Liver (tissue), 9 donors: ENCODE data around the gene BACH1. TPM values are rescaled to one million over a fixed set of nuclear protein-coding genes. Genes with fewer than 3 reads are reported as not detected.

Experiments used
- DNase-seq: peaks from one replicate; pipeline ENCODE4 v3.0.0-alpha.2; 2017; ENCODE audit warnings: low spot score
- H3K27ac ChIP-seq, 2 donors: one replicate each; pipeline ENCODE4 v1.7.0; 2013; ENCODE audit warnings: inconsistent platforms in 2 of 2, low read length in 2 of 2, control low read depth in 1 of 2, low read depth in 1 of 2, mild to moderate bottlenecking in 1 of 2
- H3K27me3 ChIP-seq, 4 donors: one replicate each; pipeline versions ENCODE4 v1.6.1 to v1.7.0; 2013; ENCODE audit warnings: low read length in 3 of 4, inconsistent platforms in 1 of 4, mild to moderate bottlenecking in 1 of 4, moderate library complexity in 1 of 4; ENCODE audit not compliant: control insufficient read depth in 4 of 4, insufficient read depth in 4 of 4
- H3K36me3 ChIP-seq, 4 donors: one replicate each; pipeline versions ENCODE4 v1.6.1 to v1.7.0; 2013; ENCODE audit warnings: low read length in 3 of 4, mild to moderate bottlenecking in 3 of 4, low read depth in 1 of 4, moderate library complexity in 1 of 4; ENCODE audit not compliant: control insufficient read depth in 4 of 4, insufficient read depth in 3 of 4
- H3K4me1 ChIP-seq, 4 donors: one replicate each; pipeline versions ENCODE4 v1.6.1 to v1.7.0; 2013; ENCODE audit warnings: low read length in 3 of 4, mild to moderate bottlenecking in 3 of 4, moderate library complexity in 1 of 4; ENCODE audit not compliant: control insufficient read depth in 4 of 4, insufficient read depth in 4 of 4
- H3K4me3 ChIP-seq, 3 donors: one replicate each; pipeline versions ENCODE4 v1.6.1 to v1.7.0; 2013; ENCODE audit warnings: low read length in 3 of 3, control low read depth in 1 of 3, low read depth in 1 of 3, mild to moderate bottlenecking in 1 of 3
- H3K9ac ChIP-seq, 2 donors: one replicate each; pipeline ENCODE4 v1.7.0; 2013; ENCODE audit warnings: low read length in 2 of 2, mild to moderate bottlenecking in 2 of 2, moderate library complexity in 2 of 2, control low read depth in 1 of 2, low read depth in 1 of 2
- H3K9me3 ChIP-seq, 4 donors: one replicate each; pipeline versions ENCODE4 v1.6.1 to v1.7.0; 2013; ENCODE audit warnings: low read length in 3 of 4; ENCODE audit not compliant: control insufficient read depth in 4 of 4
- ATF3 ChIP-seq: IDR thresholded peaks from 2 replicates; pipeline ENCODE4 v1.6.1; 2016; ENCODE audit warnings: antibody characterized with exemption
- CTCF ChIP-seq: fragments of 150-350 bp; IDR thresholded peaks from 2 replicates; pipeline ENCODE4 v1.5.1; 2017; ENCODE audit warnings: improper control_type of control experiment, low read depth, low read length; ENCODE audit not compliant: missing input control
- EGR1 ChIP-seq, 2 donors: IDR thresholded peaks; 2 replicates each; pipeline ENCODE4 v1.6.1; 2016 to 2018; ENCODE audit warnings: antibody characterized with exemption in 2 of 2, low read depth in 2 of 2
- FOXA1 ChIP-seq: IDR thresholded peaks from 2 replicates; pipeline ENCODE4 v1.6.1; 2016; ENCODE audit warnings: antibody characterized with exemption
- FOXA2 ChIP-seq: IDR thresholded peaks from 2 replicates; pipeline ENCODE4 v1.6.1; 2016; ENCODE audit warnings: antibody characterized with exemption
- GABPA ChIP-seq, 2 donors: IDR thresholded peaks in 1 of 2; conservative IDR thresholded peaks in 1 of 2; 2 replicates each; pipeline ENCODE4 v1.6.1; 2016; ENCODE audit warnings: antibody characterized with exemption in 2 of 2, mild to moderate bottlenecking in 1 of 2, moderate library complexity in 1 of 2
- HNF4A ChIP-seq, 2 donors: conservative IDR thresholded peaks; 2 replicates each; pipeline ENCODE4 v1.6.1; 2016; ENCODE audit warnings: antibody characterized with exemption in 2 of 2, mild to moderate bottlenecking in 2 of 2
- HNF4G ChIP-seq: IDR thresholded peaks from 2 replicates; pipeline ENCODE4 v1.6.1; 2016; ENCODE audit warnings: antibody characterized with exemption
- JUND ChIP-seq, 2 donors: IDR thresholded peaks; 2 replicates each; pipeline ENCODE4 v1.6.1; 2016; ENCODE audit warnings: antibody characterized with exemption in 2 of 2
- NR2F2 ChIP-seq: IDR thresholded peaks from 2 replicates; pipeline ENCODE4 v1.6.1; 2016; ENCODE audit warnings: antibody characterized with exemption
- RAD21 ChIP-seq, 2 donors: IDR thresholded peaks; 2 replicates each; pipeline ENCODE4 v1.6.1; 2016; ENCODE audit warnings: antibody characterized with exemption in 2 of 2, mild to moderate bottlenecking in 2 of 2
- REST ChIP-seq: IDR thresholded peaks from 2 replicates; pipeline ENCODE4 v1.6.1; 2016; ENCODE audit warnings: antibody characterized with exemption, mild to moderate bottlenecking
- RXRA ChIP-seq, 2 donors: IDR thresholded peaks; 2 replicates each; pipeline ENCODE4 v1.6.1; 2017 to 2018; ENCODE audit warnings: antibody characterized with exemption in 2 of 2, mild to moderate bottlenecking in 1 of 2
- SP1 ChIP-seq: IDR thresholded peaks from 2 replicates; pipeline ENCODE4 v1.6.1; 2018; ENCODE audit warnings: antibody characterized with exemption, mild to moderate bottlenecking
- TAF1 ChIP-seq: conservative IDR thresholded peaks from 2 replicates; pipeline ENCODE4 v1.6.1; 2016; ENCODE audit warnings: antibody characterized with exemption, mild to moderate bottlenecking
- YY1 ChIP-seq: IDR thresholded peaks from 2 replicates; pipeline ENCODE4 v1.6.1; 2016; ENCODE audit warnings: antibody characterized with exemption, mild to moderate bottlenecking
- ZBTB33 ChIP-seq: IDR thresholded peaks from 2 replicates; pipeline ENCODE4 v1.6.1; 2016; ENCODE audit warnings: antibody characterized with exemption
- WGBS: extraction: QIAGEN DNeasy Blood & Tissue Kit; methylation state at CpG from one replicate; pipeline ENCODE4 v1.1.7; 2013; 5-methylcytosine and 5-hydroxymethylcytosine counted together
- polyA plus RNA-seq, 2 donors: library from polyadenylated mRNA; stranded (reverse) in 1 of 2; unstranded in 1 of 2; fragments of 200-250 nt in 1 of 2; fragments of >200 nt in 1 of 2; fragmentation: Nextera tagmentation in 1 of 2; extraction: Ambion mirVana in 1 of 2; gene quantifications; one replicate each; pipeline versions ENCODE4 v1.2.1 to v1.2.3, GENCODE V29; 2013 to 2015
- total RNA-seq, 2 donors: library from RNA; depleted of rRNA; stranded (reverse); fragments of >200 nt; gene quantifications; one replicate each; pipeline ENCODE4 v1.2.3, GENCODE V29; 2014
- TF ChIP-seq, protein P1 (sequence below): IDR thresholded peaks from 2 replicates; pipeline ENCODE4 v1.6.1; 2016; ENCODE audit warnings: antibody characterized with exemption
- donor health status: healthy.
- donor health status: healthy.
- donor health status: healthy.
- donor health status: healthy.
- donor health status: healthy.

BACH1 gene
- total and polyA plus RNA-seq, 4 donors = 7.5 to 47.1 (median 19.9) TPM

DNA sequence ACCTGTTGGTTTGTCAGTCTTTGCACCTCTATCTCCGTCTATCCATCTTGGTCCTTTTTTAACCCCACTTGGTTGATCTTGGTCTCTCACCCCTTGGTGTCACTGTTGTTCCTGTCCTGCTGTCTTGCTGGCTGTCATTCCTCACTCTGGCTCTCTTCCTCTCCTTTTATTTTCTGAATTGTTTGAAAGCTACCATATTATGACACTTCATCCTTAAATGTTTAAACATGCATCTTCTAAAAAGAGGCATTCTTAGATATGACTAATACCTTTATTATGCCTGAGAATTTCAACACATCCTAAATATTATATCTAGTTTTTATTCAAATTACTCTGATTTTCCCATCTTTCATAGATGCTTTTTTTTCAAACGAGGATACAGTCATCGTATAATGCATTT lies 37.0 kb downstream of the BACH1 start:
- Histone ChIP-seq H3K36me3 (peaks cover 0 to 7% (median 4%) of the 10 kb centered on the region in 4 donors), H3K9me3 (no peaks in the 10 kb centered on the region), H3K4me3 (no peak overlapping the region), H3K9ac (no peak overlapping the region), H3K4me1 (peaks cover 0 to 12% (median 2%) of the 10 kb centered on the region in 4 donors), H3K27ac (no peak overlapping the region), H3K27me3 (no peaks in the 10 kb centered on the region)
- no peak for DNase-seq
- WGBS = 95% methylated on average over 3 of the region's 3 CpGs
- no peak for TF ChIP-seq CTCF
- TF ChIP-seq, protein P1, sequence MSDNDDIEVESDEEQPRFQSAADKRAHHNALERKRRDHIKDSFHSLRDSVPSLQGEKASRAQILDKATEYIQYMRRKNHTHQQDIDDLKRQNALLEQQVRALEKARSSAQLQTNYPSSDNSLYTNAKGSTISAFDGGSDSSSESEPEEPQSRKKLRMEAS = no peak
- TF ChIP-seq GABPA (IDR thresholded peaks at IDR 0.05 in 1 of 2, conservative IDR thresholded peaks at IDR 0.05 in 1 of 2) = no peak
- no peak for TF ChIP-seq NR2F2
- TF ChIP-seq EGR1 (IDR thresholded peaks at IDR 0.05; ENCODE audit: low read depth in 2 of 2) = no peak
- no peak for TF ChIP-seq TAF1
- no peak for TF ChIP-seq ATF3
- no peak for TF ChIP-seq RXRA (IDR thresholded peaks at IDR 0.05)
- no peak for TF ChIP-seq RAD21 (IDR thresholded peaks at IDR 0.05)
- no peak for TF ChIP-seq HNF4A (conservative IDR thresholded peaks at IDR 0.05)
- no peak for TF ChIP-seq SP1
- no peak for TF ChIP-seq HNF4G
- no peak for TF ChIP-seq REST
- no peak for TF ChIP-seq FOXA2
- no peak for TF ChIP-seq YY1
- TF ChIP-seq ZBTB33 = no peak
- TF ChIP-seq FOXA1 = no peak
- no peak for TF ChIP-seq JUND (IDR thresholded peaks at IDR 0.05)
